DOHH2 (cell line): ENCODE results near the gene HSPBP1.
"Not testable (repeated sequence)": the region's sequence is repeated elsewhere in the genome, so short reads cannot be mapped to it uniquely, and the experiment has no call there.

ENCODE experiments used
- H3F3A ChIP-seq: fragments of 200-600 bp; sonication (generic), shearing (Covaris generic); 2 replicates; pipeline ENCODE4 v1.6.0; 2016; ENCODE audit warnings: antibody characterized with exemption, mild to moderate bottlenecking; ENCODE audit not compliant: control insufficient read depth, insufficient read depth
- H3K27ac ChIP-seq: fragments of 200-600 bp; sonication (generic); 2 replicates; pipeline ENCODE4 v1.5.1; 2014; ENCODE audit warnings: low read depth, mild to moderate bottlenecking, low read length, moderate library complexity
- H3K27me3 ChIP-seq: fragments of 200-600 bp; sonication (generic); 2 replicates; pipeline ENCODE4 v1.6.1; 2014; ENCODE audit warnings: mild to moderate bottlenecking, low read length, mixed read lengths; ENCODE audit not compliant: control insufficient read depth
- H3K36me3 ChIP-seq: fragments of 200-600 bp; sonication (generic); 2 replicates; pipeline ENCODE4 v1.6.1; 2014; ENCODE audit warnings: mild to moderate bottlenecking, low read length, moderate library complexity, mixed read lengths; ENCODE audit not compliant: control insufficient read depth
- H3K4me1 ChIP-seq: fragments of 200-600 bp; sonication (generic); 2 replicates; pipeline ENCODE4 v1.6.1; 2014; ENCODE audit warnings: mild to moderate bottlenecking, low read length, mixed read lengths; ENCODE audit not compliant: control insufficient read depth
- H3K4me2 ChIP-seq: fragments of 200-600 bp; sonication (generic); 2 replicates; pipeline ENCODE4 v1.6.0; 2014; ENCODE audit warnings: mild to moderate bottlenecking, low read length, moderate library complexity
- H3K4me3 ChIP-seq: fragments of 200-600 bp; sonication (generic); 2 replicates; pipeline ENCODE4 v1.5.1; 2014; ENCODE audit warnings: mild to moderate bottlenecking, low read length, mixed read lengths
- H3K79me2 ChIP-seq: fragments of 200-600 bp; sonication (generic); 2 replicates; pipeline ENCODE4 v1.6.1; 2014; ENCODE audit warnings: mild to moderate bottlenecking, low read length, mixed read lengths; ENCODE audit not compliant: control insufficient read depth
- H3K9me2 ChIP-seq: fragments of 200-600 bp; sonication (generic); replicated peaks from 2 replicates; pipeline ENCODE4 v1.6.1; 2014; ENCODE audit warnings: mild to moderate bottlenecking, low read length, mixed read lengths; ENCODE audit not compliant: control insufficient read depth
- H3K9me3 ChIP-seq: fragments of 200-600 bp; sonication (generic); 2 replicates; pipeline ENCODE4 v1.6.1; 2014; ENCODE audit warnings: antibody characterized with exemption, low read length, mixed read lengths; ENCODE audit not compliant: control insufficient read depth, insufficient read depth
- H4K20me1 ChIP-seq: fragments of 200-600 bp; sonication (generic); 2 replicates; pipeline ENCODE4 v1.6.0; 2014; ENCODE audit warnings: low read depth, mild to moderate bottlenecking, antibody characterized with exemption, low read length, moderate library complexity; ENCODE audit not compliant: control insufficient read depth, insufficient read depth
- CTCF ChIP-seq: fragments of 200-600 bp; sonication (generic); IDR thresholded peaks from one replicate; pipeline ENCODE4 v1.5.1; 2014; ENCODE audit warnings: antibody characterized with exemption, mild to moderate bottlenecking, low read depth, low read length; ENCODE audit not compliant: poor library complexity, severe bottlenecking
- EZH2phosphoT487 ChIP-seq: fragments of 200-600 bp; sonication (generic); IDR thresholded peaks from 2 replicates; pipeline ENCODE4 v1.6.1; 2017; ENCODE audit warnings: borderline replicate concordance, mild to moderate bottlenecking, antibody characterized with exemption, low read length, moderate library complexity, mixed read lengths

Gene HSPBP1

GRCh38 chr19:55279770-55280643, at the start of gene HSPBP1:
HSPBP1 (minus strand) TSS chr19:55280110; CDS start chr19:55279608, 502 bp downstream.
- Histone ChIP-seq H3K4me1 (peaks cover 67% of the 10 kb centered on the region), H3F3A (peaks cover 28% of the 10 kb centered on the region), H3K4me2 (peak within 1 kb of the TSS; percentile 75), H3K27me3 (peaks cover 3% of the 10 kb centered on the region; the same call in 1 of the 2 replicates), H3K27ac (peak within 1 kb of the TSS; percentile 67), H3K36me3 (peaks cover 18% of the 10 kb centered on the region), H3K9me2 (no peaks in the 10 kb centered on the region), H3K9me3 (no peaks in the 10 kb centered on the region), H3K4me3 (peak within 1 kb of the TSS; percentile 81), H4K20me1 (0 out of 2 replicates have a peak, but pooled peaks cover 4% of the 10 kb centered on the region), H3K79me2 (peaks cover 8% of the 10 kb centered on the region)
- TF ChIP-seq EZH2phosphoT487 (no peak), CTCF (no peak)

- not testable (repeated sequence) for H3K4me2 ChIP-seq, H3K79me2 ChIP-seq, H3F3A ChIP-seq, H3K4me1 ChIP-seq, H3K9me3 ChIP-seq, H3K36me3 ChIP-seq, H3K9me2 ChIP-seq, H3K27ac ChIP-seq, H4K20me1 ChIP-seq, H3K4me3 ChIP-seq
- peaks cover 12% of the 10 kb centered on the region for H3K27me3 ChIP-seq
These were observed 48.9 kb upstream of the HSPBP1 start for GRCh38 chr19:55328774-55329318.

- TF ChIP-seq CTCF = no peak
- TF ChIP-seq EZH2phosphoT487 = no peak
- Histone ChIP-seq H3F3A (no peaks in the 10 kb centered on the region), H3K9me2 (no peaks in the 10 kb centered on the region), H4K20me1 (no peaks in the 10 kb centered on the region), H3K4me3 (no peak within 1 kb of the TSS), H3K36me3 (no peaks in the 10 kb centered on the region), H3K27ac (no peak within 1 kb of the TSS), H3K27me3 (peaks cover 16% of the 10 kb centered on the region; the same call in 1 of the 2 replicates), H3K9me3 (no peaks in the 10 kb centered on the region), H3K4me1 (no peaks in the 10 kb centered on the region), H3K4me2 (no peak within 1 kb of the TSS), H3K79me2 (no peaks in the 10 kb centered on the region)
These were observed 45.3 kb upstream of the HSPBP1 start, which contains the start of gene TMEM150B for GRCh38 chr19:55325172-55325571. TMEM150B (minus strand) TSS chr19:55325341; CDS start chr19:55321036, 4,305 bp downstream.

GRCh38 chr19:55324662-55325061, 44.8 kb upstream of the HSPBP1 start:
- H3K9me2 ChIP-seq = no peaks in the 10 kb centered on the region
- no peaks in the 10 kb centered on the region for H3F3A ChIP-seq
- no peaks in the 10 kb centered on the region for H3K4me1 ChIP-seq
- TF ChIP-seq CTCF (no peak), EZH2phosphoT487 (no peak)
- H3K9me3 ChIP-seq = no peaks in the 10 kb centered on the region
- no peaks in the 10 kb centered on the region for H3K36me3 ChIP-seq
- no peak overlapping the region for H3K4me3 ChIP-seq
- H3K27me3 ChIP-seq = peaks cover 16% of the 10 kb centered on the region; the same call in 1 of the 2 replicates
- H4K20me1 ChIP-seq = no peaks in the 10 kb centered on the region
- no peak overlapping the region for H3K27ac ChIP-seq
- no peak overlapping the region for H3K4me2 ChIP-seq
- no peaks in the 10 kb centered on the region for H3K79me2 ChIP-seq
